ENCODE measurements around the gene SBF2. TPM values are rescaled to one million over a fixed set of nuclear protein-coding genes. Genes with fewer than 3 reads are reported as not detected.
A peak's percentile ranks its signal among the peaks of the same experiment; 100 is the strongest.
"Not testable (repeated sequence)": the region's sequence is repeated elsewhere in the genome, so short reads cannot be mapped to it uniquely, and the experiment has no call there.

Gene SBF2
- total and polyA plus RNA-seq, 9 of the 15 experiments (the other 6 are each of a cell fraction or from before 2014, with no cell fraction given), result 0.80 to 9.5 (median 5.0) TPM

DNA sequence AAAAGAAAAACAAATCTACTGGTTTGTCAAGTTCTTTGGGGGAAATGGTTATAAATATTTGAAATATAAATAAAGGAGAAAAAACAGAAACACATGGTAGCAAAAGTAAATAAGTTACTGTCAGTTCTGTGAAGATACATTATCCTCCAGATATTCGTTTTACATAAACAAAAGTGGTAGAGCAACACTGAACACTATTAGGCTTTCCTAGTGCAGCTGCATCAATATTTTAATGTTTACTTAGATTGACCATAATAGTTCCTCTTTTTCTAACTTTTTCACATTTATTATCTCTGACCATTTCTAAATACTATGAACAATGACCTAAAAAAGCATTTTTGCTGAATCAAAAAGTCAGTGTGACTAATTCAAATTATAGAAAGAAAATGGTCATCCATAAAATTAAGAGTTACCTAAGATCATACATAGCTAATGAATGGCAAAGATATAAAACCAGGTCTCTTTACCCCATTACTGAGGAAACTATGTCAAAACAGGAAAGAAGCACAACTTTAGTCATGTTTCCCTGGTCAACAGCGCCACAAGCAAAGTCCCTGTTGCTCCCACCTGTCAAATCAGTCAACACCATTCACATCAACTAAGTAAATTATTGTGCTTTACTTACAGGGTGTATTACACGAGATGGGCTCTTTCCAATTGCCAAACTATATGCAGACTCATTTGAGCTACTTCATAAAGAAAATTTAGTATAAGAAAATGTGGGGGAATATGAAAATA is 38.5 kb downstream of the SBF2 start:
- H3K36me3 ChIP-seq (ENCODE audit: control insufficient read depth, insufficient read depth, low read length), result no peaks in the 10 kb centered on the region
- no TSS peak for BruUV-seq (replicated peaks)
- no peaks in the 10 kb centered on the region for H3K9me3 ChIP-seq (replicated peaks; ENCODE audit: control insufficient read depth, insufficient read depth, low read depth, low read length)
- H3K79me2 ChIP-seq (ENCODE audit: control insufficient read depth, insufficient read depth, low read length), result no peaks in the 10 kb centered on the region
- H3K27ac ChIP-seq (ENCODE audit: extremely low read depth, low read depth, low read length), result no peak overlapping the region
- no peak overlapping the region for H2AFZ ChIP-seq (ENCODE audit: low read depth, low read length)
- TF ChIP-seq, protein P1, sequence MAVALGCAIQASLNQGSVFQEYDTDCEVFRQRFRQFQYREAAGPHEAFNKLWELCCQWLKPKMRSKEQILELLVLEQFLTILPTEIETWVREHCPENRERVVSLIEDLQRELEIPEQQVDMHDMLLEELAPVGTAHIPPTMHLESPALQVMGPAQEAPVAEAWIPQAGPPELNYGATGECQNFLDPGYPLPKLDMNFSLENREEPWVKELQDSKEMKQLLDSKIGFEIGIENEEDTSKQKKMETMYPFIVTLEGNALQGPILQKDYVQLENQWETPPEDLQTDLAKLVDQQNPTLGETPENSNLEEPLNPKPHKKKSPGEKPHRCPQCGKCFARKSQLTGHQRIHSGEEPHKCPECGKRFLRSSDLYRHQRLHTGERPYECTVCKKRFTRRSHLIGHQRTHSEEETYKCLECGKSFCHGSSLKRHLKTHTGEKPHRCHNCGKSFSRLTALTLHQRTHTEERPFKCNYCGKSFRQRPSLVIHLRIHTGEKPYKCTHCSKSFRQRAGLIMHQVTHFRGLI (CRISPR knock-in tag; IDR thresholded peaks at IDR 0.05), result no peak
- peak; percentile 27 for TF ChIP-seq MEIS2 (IDR thresholded peaks at IDR 0.05; ENCODE audit: partially characterized antibody)
- H3K4me2 ChIP-seq (ENCODE audit: insufficient read depth, low read length), result no peak overlapping the region
- no peak overlapping the region for H3K9ac ChIP-seq (ENCODE audit: insufficient read depth in 1 of 2, low read depth in 2 of 2, low read length in 2 of 2)
- WGBS (ENCODE audit: insufficient coverage, low coverage, missing lambda C conversion rate), result 5% methylated on average over 3 of the region's 3 CpGs
- 0 out of 2 replicates have a peak, but pooled peaks cover 5% of the 10 kb centered on the region for H4K20me1 ChIP-seq (replicated peaks; ENCODE audit: control insufficient read depth, insufficient read depth, low read length)
- no peak for ATAC-seq
- intact Hi-C loops (cut with micrococcal nuclease), result no loop called here
- H3K4me3 ChIP-seq, result no peak overlapping the region
- no peaks in the 10 kb centered on the region for H3K4me1 ChIP-seq (replicated peaks in 1 of 2; ENCODE audit: control insufficient read depth in 2 of 2, insufficient read depth in 2 of 2, low read length in 2 of 2)
- DNase-seq (ENCODE audit: extremely low read depth in 1 of 4, low spot score in 3 of 4), result no peak
- in situ Hi-C loops (cut with MboI), result loop anchor here (10.0 kb wide), 1 partner anchor 709 kb away; no protein-coding TSS in a partner anchor
- no peaks in the 10 kb centered on the region for H3K9me1 ChIP-seq (ENCODE audit: control insufficient read depth, insufficient read depth, low read length)
- CTCF ChIA-PET (ENCODE audit: low intra/inter-chr PET ratio), result no interaction called here
- POLR2A ChIA-PET, result interaction anchor here (0.7 to 0.8 kb wide), 2 partner anchors 10 to 11 kb away, joined by 3 read pairs; no protein-coding TSS in a partner anchor
- FAIRE-seq, result no peak
- no peaks in the 10 kb centered on the region for H3K27me3 ChIP-seq (ENCODE audit: control insufficient read depth in 2 of 2, insufficient read depth in 2 of 2, low read length in 2 of 2)

DNA sequence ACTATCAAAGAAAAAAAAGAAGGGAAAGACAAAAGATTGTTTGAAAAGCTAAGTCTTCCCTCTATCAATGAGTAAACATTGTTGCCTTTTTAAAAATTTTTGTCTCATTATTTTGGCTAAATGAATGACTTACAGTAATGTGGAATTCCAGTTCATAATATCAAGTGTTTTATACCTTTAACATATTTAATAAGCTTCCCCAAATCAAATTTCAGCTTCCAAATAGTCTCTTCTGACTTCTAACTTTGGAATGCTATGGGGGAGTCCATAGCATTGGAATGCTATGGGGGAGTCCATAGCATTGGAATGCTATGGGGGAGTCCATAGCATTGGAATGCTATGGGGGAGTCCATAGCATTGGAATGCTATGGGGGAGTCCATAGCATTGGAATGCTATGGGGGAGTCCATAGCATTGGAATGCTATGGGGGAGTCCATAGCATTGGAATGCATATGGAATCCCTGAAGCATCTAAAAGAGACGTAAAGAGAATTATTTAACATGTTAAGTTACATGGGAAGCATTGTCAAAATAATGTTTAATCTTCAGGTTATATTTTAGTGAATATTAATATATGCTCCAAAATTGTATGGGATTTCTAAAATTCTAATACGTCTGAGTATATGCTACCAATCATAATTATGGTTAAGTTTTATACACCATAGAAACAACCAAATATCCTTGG is 44.4 kb downstream of the SBF2 start:
- H3K79me2 ChIP-seq (ENCODE audit: control insufficient read depth, insufficient read depth, low read length); FAIRE-seq; H3K27ac ChIP-seq (ENCODE audit: extremely low read depth, low read depth, low read length); H4K20me1 ChIP-seq (replicated peaks; ENCODE audit: control insufficient read depth, insufficient read depth, low read length); intact Hi-C loops (cut with micrococcal nuclease); H3K9me1 ChIP-seq (ENCODE audit: control insufficient read depth, insufficient read depth, low read length); ATAC-seq; H3K4me2 ChIP-seq (ENCODE audit: insufficient read depth, low read length); H3K4me3 ChIP-seq; H3K27me3 ChIP-seq (ENCODE audit: control insufficient read depth in 2 of 2, insufficient read depth in 2 of 2, low read length in 2 of 2); H3K9me3 ChIP-seq (replicated peaks; ENCODE audit: control insufficient read depth, insufficient read depth, low read depth, low read length); H3K4me1 ChIP-seq (replicated peaks in 1 of 2; ENCODE audit: control insufficient read depth in 2 of 2, insufficient read depth in 2 of 2, low read length in 2 of 2); H3K36me3 ChIP-seq (ENCODE audit: control insufficient read depth, insufficient read depth, low read length); CTCF ChIA-PET (ENCODE audit: low intra/inter-chr PET ratio); DNase-seq (ENCODE audit: extremely low read depth in 1 of 4, low spot score in 3 of 4); H2AFZ ChIP-seq (ENCODE audit: low read depth, low read length); BruUV-seq (replicated peaks); H3K9ac ChIP-seq (ENCODE audit: insufficient read depth in 1 of 2, low read depth in 2 of 2, low read length in 2 of 2): not testable (repeated sequence)
- POLR2A ChIA-PET, result interaction anchor here (1.6 kb wide), 1 partner anchor 17 kb away, joined by 3 read pairs; no protein-coding TSS in a partner anchor
- in situ Hi-C loops (cut with MboI), result loop anchor here (10.0 kb wide), 1 partner anchor 715 kb away; no protein-coding TSS in a partner anchor
- WGBS (ENCODE audit: insufficient coverage, low coverage, missing lambda C conversion rate), result 0% methylated on average over 2 of the region's 2 CpGs
